PC-9 (cell line): ENCODE results near the gene MYPN. TPM values are rescaled to one million over a fixed set of nuclear protein-coding genes. Genes with fewer than 3 reads are reported as not detected.

Experiments
- BruUV-seq: library from RNA; stranded (reverse); fragments of 400-500 nt; replicated peaks from 2 replicates; lab custom pipeline; 2021; lab: Mats Ljungman, UMichigan
- CTCF ChIA-PET: fragments of 300-600 bp; sonication (Branson Sonifier 250); formaldehyde crosslinking; loops from one replicate; lab custom pipeline; 2022; ENCODE audit warnings: antibody characterized with exemption; lab: Charles Lee
- POLR2A ChIA-PET: fragments of 300-600 bp; sonication (Branson Sonifier 250); formaldehyde crosslinking; loops from one replicate; lab custom pipeline; 2022; ENCODE audit warnings: antibody characterized with exemption; ENCODE audit not compliant: unreplicated experiment; lab: Charles Lee
- DNase-seq, 2 experiments: peaks; one replicate each; pipeline versions ENCODE4 v3.0.0 to v3.0.0-alpha.2; 2015 to 2022; ENCODE audit warnings: mixed read lengths in 1 of 2
- H2AFZ ChIP-seq: fragments of 200-600 bp; sonication (generic); 2 replicates; pipeline ENCODE4 v1.8.1; 2017; ENCODE audit warnings: antibody characterized with exemption
- H3F3A ChIP-seq: fragments of 200-600 bp; sonication (generic); 2 replicates; pipeline ENCODE4 v1.8.1; 2017; ENCODE audit warnings: antibody characterized with exemption, mild to moderate bottlenecking, low read depth; ENCODE audit not compliant: insufficient read depth
- H3K27ac ChIP-seq: fragments of 200-600 bp; sonication (generic); 2 replicates; pipeline ENCODE4 v1.6.1; 2016; ENCODE audit warnings: mixed run types
- H3K27me3 ChIP-seq: fragments of 200-600 bp; sonication (generic); 2 replicates; pipeline ENCODE4 v1.6.1; 2016; ENCODE audit warnings: low read depth, mixed run types; ENCODE audit not compliant: insufficient read depth
- H3K36me3 ChIP-seq: fragments of 200-600 bp; sonication (generic); 2 replicates; pipeline ENCODE4 v1.6.1; 2016; ENCODE audit warnings: low read depth, mixed run types
- H3K4me1 ChIP-seq: fragments of 200-600 bp; sonication (generic); replicated peaks from 2 replicates; pipeline ENCODE4 v1.6.1; 2016; ENCODE audit warnings: mixed run types; ENCODE audit not compliant: insufficient read depth
- H3K4me2 ChIP-seq: fragments of 200-600 bp; sonication (generic); 2 replicates; pipeline ENCODE4 v1.6.1; 2017; ENCODE audit warnings: mixed run types
- H3K4me3 ChIP-seq: fragments of 200-600 bp; sonication (generic); 2 replicates; pipeline ENCODE4 v1.6.1; 2016; ENCODE audit warnings: mixed run types
- H3K79me2 ChIP-seq: fragments of 200-600 bp; sonication (generic); 2 replicates; pipeline ENCODE4 v1.6.1; 2017; ENCODE audit warnings: low read depth, mixed run types
- H3K9me2 ChIP-seq: fragments of 200-600 bp; sonication (generic); 2 replicates; pipeline ENCODE4 v1.8.1; 2017; ENCODE audit warnings: mild to moderate bottlenecking; ENCODE audit not compliant: insufficient read depth
- H3K9me3 ChIP-seq: fragments of 200-600 bp; sonication (generic); 2 replicates; pipeline ENCODE4 v1.8.1; 2016; ENCODE audit warnings: low read depth; ENCODE audit not compliant: insufficient read depth
- H4K20me1 ChIP-seq: fragments of 200-600 bp; sonication (generic); 2 replicates; pipeline ENCODE4 v1.8.1; 2017; ENCODE audit not compliant: insufficient read depth
- EZH2 ChIP-seq: fragments of 200-600 bp; sonication (generic); IDR thresholded peaks from 2 replicates; pipeline ENCODE4 v1.8.0; 2017; ENCODE audit warnings: antibody characterized with exemption, low read depth
- intact Hi-C: fragments of 100-400 bp; cut with micrococcal nuclease; formaldehyde crosslinking; loops from one replicate; pipeline ENCODE4 v1.10.0; 2022; ENCODE audit not compliant: unreplicated experiment
- total RNA-seq: library from RNA; stranded (reverse); gene quantifications from 2 replicates; pipeline ENCODE4 v1.2.3, GENCODE V29; 2021
- TF ChIP-seq, protein P1 (sequence below): fragments of 200-600 bp; sonication (generic); conservative IDR thresholded peaks from 2 replicates; pipeline ENCODE4 v1.6.1; 2017; ENCODE audit warnings: mixed run types, antibody characterized with exemption, mild to moderate bottlenecking, moderate library complexity

The MYPN gene
- total RNA-seq, 1 experiment from 2014 or later = 3.9 TPM

- Histone ChIP-seq H3K4me3 (no peak overlapping the region), H3K79me2 (no peaks in the 10 kb centered on the region), H3F3A (no peaks in the 10 kb centered on the region), H3K4me2 (no peak overlapping the region), H3K9me3 (no peaks in the 10 kb centered on the region), H2AFZ (no peak overlapping the region), H3K9me2 (no peaks in the 10 kb centered on the region), H4K20me1 (no peaks in the 10 kb centered on the region), H3K4me1 (no peaks in the 10 kb centered on the region), H3K27me3 (no peaks in the 10 kb centered on the region), H3K27ac (no peak overlapping the region), H3K36me3 (no peaks in the 10 kb centered on the region)
- no peak for DNase-seq
- ChIA-PET POLR2A (no interaction called here), CTCF (no interaction called here)
- no peak for TF ChIP-seq EZH2
- TF ChIP-seq, protein P1, sequence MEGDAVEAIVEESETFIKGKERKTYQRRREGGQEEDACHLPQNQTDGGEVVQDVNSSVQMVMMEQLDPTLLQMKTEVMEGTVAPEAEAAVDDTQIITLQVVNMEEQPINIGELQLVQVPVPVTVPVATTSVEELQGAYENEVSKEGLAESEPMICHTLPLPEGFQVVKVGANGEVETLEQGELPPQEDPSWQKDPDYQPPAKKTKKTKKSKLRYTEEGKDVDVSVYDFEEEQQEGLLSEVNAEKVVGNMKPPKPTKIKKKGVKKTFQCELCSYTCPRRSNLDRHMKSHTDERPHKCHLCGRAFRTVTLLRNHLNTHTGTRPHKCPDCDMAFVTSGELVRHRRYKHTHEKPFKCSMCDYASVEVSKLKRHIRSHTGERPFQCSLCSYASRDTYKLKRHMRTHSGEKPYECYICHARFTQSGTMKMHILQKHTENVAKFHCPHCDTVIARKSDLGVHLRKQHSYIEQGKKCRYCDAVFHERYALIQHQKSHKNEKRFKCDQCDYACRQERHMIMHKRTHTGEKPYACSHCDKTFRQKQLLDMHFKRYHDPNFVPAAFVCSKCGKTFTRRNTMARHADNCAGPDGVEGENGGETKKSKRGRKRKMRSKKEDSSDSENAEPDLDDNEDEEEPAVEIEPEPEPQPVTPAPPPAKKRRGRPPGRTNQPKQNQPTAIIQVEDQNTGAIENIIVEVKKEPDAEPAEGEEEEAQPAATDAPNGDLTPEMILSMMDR = no peak
- intact Hi-C loops = no loop called here
- no TSS peak for BruUV-seq
These were observed 109.5 kb downstream of the MYPN start for GRCh38 chr10:68218786-68219185.

- no peaks in the 10 kb centered on the region for H3K4me1 ChIP-seq
- no peaks in the 10 kb centered on the region for H3F3A ChIP-seq
- no peaks in the 10 kb centered on the region for H3K9me2 ChIP-seq
- intact Hi-C loops = no loop called here
- H3K4me2 ChIP-seq = no peak overlapping the region
- ChIA-PET POLR2A (no interaction called here), CTCF (no interaction called here)
- no peak for DNase-seq
- no peak overlapping the region for H3K27ac ChIP-seq
- no peak overlapping the region for H3K4me3 ChIP-seq
- H3K9me3 ChIP-seq = no peaks in the 10 kb centered on the region
- BruUV-seq = no TSS peak
- no peaks in the 10 kb centered on the region for H3K27me3 ChIP-seq
- no peaks in the 10 kb centered on the region for H4K20me1 ChIP-seq
- H2AFZ ChIP-seq = no peak overlapping the region
- no peaks in the 10 kb centered on the region for H3K79me2 ChIP-seq
- no peaks in the 10 kb centered on the region for H3K36me3 ChIP-seq
- TF ChIP-seq, protein P1 = no peak
These were observed 111.9 kb downstream of the MYPN start for GRCh38 chr10:68221196-68221595.

- no peak overlapping the region for H3K4me2 ChIP-seq
- CTCF ChIA-PET = no interaction called here
These were observed 113.1 kb downstream of the MYPN start for GRCh38 chr10:68222391-68222790.

More at GRCh38 chr10:68222391-68222790, 113.1 kb downstream of the MYPN start:
- no peaks in the 10 kb centered on the region for H4K20me1 ChIP-seq
- intact Hi-C loops = no loop called here
- no peaks in the 10 kb centered on the region for H3K79me2 ChIP-seq
- no peaks in the 10 kb centered on the region for H3K4me1 ChIP-seq
- no peak overlapping the region for H3K27ac ChIP-seq
- no peak for DNase-seq
- no peaks in the 10 kb centered on the region for H3F3A ChIP-seq
- POLR2A ChIA-PET = no interaction called here
- no peaks in the 10 kb centered on the region for H3K36me3 ChIP-seq
- H3K9me3 ChIP-seq = no peaks in the 10 kb centered on the region
- no peak overlapping the region for H3K4me3 ChIP-seq
- TF ChIP-seq, protein P1 = no peak
- no peak for TF ChIP-seq EZH2
- no peak overlapping the region for H2AFZ ChIP-seq
- H3K27me3 ChIP-seq = no peaks in the 10 kb centered on the region
- H3K9me2 ChIP-seq = no peaks in the 10 kb centered on the region
- no TSS peak for BruUV-seq
